H1 (cell line): ENCODE results near the gene ADD1.

Experiments
- POLR2A ChIP-seq, 2 experiments: IDR thresholded peaks; 1 replicate in 1 of 2; 2 replicates in 1 of 2; pipeline ENCODE4 v1.6.1; 2011; ENCODE audit warnings: low read depth in 2 of 2, low read length in 2 of 2, mild to moderate bottlenecking in 2 of 2; ENCODE audit errors: control extremely low read depth in 1 of 2
- SRF ChIP-seq: IDR thresholded peaks from 2 replicates; pipeline ENCODE4 v1.6.1; 2011; ENCODE audit warnings: mild to moderate bottlenecking, low read depth, low read length, moderate library complexity
- TCF12 ChIP-seq: IDR thresholded peaks from 2 replicates; pipeline ENCODE4 v1.6.1; 2011; ENCODE audit warnings: low read depth, mild to moderate bottlenecking, low read length
- TF ChIP-seq, protein P1 (sequence below), 3 experiments: IDR thresholded peaks; 1 replicate in 2 of 3; 2 replicates in 1 of 3; pipeline versions ENCODE4 v1.5.1 to v1.6.1; 2011; ENCODE audit warnings: low read length in 3 of 3, mild to moderate bottlenecking in 3 of 3, inconsistent platforms in 2 of 3, low read depth in 1 of 3, moderate library complexity in 1 of 3; ENCODE audit not compliant: insufficient read depth in 1 of 3; ENCODE audit errors: control extremely low read depth in 1 of 3

DNA sequence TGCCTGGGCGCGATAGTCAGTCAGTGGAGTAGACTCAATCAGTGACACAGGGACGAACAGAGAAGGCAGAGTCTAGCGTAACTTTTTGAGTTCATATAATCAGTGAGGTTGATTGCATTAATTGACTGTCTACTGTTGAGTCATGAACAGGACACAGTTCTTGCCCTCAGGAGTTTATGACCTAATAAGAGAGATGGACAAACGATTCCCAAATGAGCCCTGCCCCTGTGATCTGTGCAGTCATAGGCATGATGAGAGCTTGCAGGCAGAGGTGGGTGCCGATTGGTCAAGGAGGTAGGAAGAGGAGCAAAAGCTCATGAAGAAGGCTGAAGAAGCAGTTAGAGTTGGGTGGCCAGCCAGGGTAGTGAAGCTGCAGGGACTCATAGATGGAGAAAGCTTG lies 57.1 kb downstream of the ADD1 start:
- TF ChIP-seq POLR2A (IDR thresholded peaks at IDR 0.05; ENCODE audit: control extremely low read depth in 1 of 2, low read depth in 2 of 2, low read length in 2 of 2) (no peak), TCF12 (no peak), SRF (no peak)
- TF ChIP-seq, protein P1, sequence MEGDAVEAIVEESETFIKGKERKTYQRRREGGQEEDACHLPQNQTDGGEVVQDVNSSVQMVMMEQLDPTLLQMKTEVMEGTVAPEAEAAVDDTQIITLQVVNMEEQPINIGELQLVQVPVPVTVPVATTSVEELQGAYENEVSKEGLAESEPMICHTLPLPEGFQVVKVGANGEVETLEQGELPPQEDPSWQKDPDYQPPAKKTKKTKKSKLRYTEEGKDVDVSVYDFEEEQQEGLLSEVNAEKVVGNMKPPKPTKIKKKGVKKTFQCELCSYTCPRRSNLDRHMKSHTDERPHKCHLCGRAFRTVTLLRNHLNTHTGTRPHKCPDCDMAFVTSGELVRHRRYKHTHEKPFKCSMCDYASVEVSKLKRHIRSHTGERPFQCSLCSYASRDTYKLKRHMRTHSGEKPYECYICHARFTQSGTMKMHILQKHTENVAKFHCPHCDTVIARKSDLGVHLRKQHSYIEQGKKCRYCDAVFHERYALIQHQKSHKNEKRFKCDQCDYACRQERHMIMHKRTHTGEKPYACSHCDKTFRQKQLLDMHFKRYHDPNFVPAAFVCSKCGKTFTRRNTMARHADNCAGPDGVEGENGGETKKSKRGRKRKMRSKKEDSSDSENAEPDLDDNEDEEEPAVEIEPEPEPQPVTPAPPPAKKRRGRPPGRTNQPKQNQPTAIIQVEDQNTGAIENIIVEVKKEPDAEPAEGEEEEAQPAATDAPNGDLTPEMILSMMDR (IDR thresholded peaks at IDR 0.05; ENCODE audit: control extremely low read depth in 1 of 3, insufficient read depth in 1 of 3, low read depth in 1 of 3, low read length in 3 of 3): no peak
